NCI-H524 (cell line): Measurements from ENCODE around the gene EXOC4.
A peak's percentile ranks its signal among the peaks of the same experiment; 100 is the strongest.

Experiments
- DNase-seq, 2 experiments: peaks; one replicate each; lab custom pipeline; 2025; lab: John Stamatoyannopoulos, UW

Gene EXOC4

DNA sequence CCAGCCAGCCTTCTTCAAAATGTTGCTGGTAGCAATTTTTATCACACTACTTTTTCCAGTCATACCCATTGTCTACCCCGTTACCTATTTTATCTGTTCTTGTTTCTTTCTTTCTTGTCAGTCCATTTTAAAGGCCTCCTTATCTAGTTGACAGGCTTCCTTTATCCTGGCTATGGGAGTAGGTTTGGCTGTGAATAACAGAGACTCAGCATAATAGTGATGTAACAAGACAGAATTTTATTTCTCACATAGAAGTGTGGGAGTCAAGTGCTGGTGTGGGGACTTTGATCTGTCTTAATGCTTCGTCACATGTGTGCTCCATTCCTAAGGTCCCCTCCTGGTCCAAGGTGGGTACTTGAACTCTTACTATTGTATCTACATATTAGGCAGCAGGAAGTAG, 283.6 kb downstream of the EXOC4 start:
- no peak for DNase-seq

DNA sequence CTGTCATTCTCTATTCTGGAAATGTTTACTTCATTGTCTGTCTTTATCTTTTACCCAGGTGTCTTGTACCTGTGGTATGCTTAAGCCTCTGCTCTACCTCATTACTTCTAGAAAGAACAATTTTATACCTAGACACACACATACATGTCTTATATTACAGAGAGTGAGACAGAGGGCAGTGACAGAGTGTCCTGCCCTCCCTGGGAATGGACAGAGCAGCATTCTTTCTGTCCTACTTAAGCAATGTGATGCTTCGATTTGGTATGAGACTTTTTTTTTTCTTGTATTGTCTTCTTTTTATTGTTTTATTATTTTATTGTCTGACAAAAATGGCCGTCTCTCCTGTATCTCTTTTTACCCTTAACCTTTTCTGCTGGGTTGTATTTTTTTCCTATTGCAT, 286.1 kb downstream of the EXOC4 start:
- no peak for DNase-seq

DNA sequence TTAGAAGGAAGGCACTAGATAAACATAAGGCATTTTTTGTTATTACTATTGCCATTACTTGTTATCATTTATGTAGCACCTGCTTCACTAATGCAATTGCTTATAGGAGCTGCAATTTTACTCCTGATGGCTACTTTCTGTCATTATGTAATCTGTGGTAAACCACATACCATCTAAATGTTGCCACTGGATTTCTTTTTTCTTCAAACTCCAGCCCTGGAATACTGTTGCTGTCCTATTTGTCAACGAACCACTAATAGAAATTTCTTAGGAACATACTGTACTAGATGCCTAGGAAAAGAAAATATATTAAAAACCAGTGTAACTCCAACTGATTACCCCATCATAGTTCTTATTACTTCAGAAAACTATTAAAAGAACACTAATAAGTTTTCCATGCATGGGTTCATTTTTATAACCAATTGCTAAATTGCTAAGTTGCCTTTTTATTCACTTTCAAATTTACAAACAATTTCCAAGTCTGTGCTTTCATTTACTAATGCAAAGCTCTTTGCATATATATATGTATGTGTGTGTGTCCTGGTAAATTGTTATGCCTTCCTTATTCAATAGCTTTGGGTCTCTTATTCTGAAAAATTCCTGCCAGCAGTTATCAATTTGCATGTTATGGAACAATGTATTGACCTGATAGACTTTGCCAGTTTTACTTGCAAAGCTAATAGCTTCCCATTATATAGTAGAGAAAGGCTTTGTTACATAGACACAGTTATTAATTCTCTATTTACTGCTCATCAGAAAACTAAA, 287.4 kb downstream of the EXOC4 start:
- DNase-seq, result no peak

GRCh38 chr7:133542209-133542780, 289.4 kb downstream of the EXOC4 start:
- DNase-seq, result no peak

- DNase-seq, result no peak
Observed at GRCh38 chr7:133543657-133544056, 290.8 kb downstream of the EXOC4 start.

GRCh38 chr7:133545618-133546017, 292.7 kb downstream of the EXOC4 start:
- DNase-seq, result no peak

DNA sequence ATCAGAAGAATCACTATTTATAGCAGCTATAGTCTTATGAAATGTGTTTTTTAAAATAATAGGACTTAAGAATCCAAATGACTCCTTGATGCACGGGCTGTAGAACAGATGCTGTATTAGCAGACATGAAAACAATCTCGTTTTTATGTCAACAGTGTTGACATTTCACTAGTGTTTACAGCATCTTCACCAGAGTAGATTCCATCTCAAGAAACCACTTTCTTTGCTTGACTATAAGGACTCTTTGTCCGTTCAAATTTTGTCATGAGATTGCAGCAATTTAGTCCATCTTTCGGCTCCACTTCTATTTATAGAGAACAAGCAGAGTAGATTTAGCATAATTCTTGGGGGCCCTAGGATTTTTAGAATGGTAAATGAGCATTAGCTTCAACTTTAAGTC, 295.1 kb downstream of the EXOC4 start:
- DNase-seq, result no peak

- no peak for DNase-seq
Observed at GRCh38 chr7:133549633-133550032, 296.8 kb downstream of the EXOC4 start.

- DNase-seq, result no peak
Observed at GRCh38 chr7:133550145-133550544, 297.3 kb downstream of the EXOC4 start.

- DNase-seq, result no peak
Observed at GRCh38 chr7:133550811-133551210, 297.9 kb downstream of the EXOC4 start.

GRCh38 chr7:133551466-133551865, 298.6 kb downstream of the EXOC4 start:
- peak; percentile 38 to 74 for DNase-seq

GRCh38 chr7:133552079-133552478, 299.2 kb downstream of the EXOC4 start:
- no peak for DNase-seq

DNA sequence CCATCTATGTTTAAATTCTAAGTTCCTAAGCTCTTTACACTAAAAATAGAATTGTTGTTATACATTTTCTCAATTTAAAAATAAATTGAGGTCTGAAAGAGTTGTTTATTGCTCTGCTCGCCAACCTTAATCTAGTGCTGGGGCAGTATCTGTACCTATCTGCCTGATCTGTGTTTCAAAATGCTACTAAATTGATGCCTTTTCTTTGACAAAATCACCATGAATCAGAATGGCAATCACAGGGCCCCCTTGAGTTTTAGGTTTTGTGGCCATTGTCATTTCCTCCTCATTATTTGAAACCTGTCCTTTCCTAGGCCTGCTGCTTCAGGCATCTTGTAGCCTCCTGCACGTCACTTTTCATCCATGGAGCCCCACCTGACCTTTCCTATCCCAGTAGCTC, 301.5 kb downstream of the EXOC4 start:
- DNase-seq, result no peak

GRCh38 chr7:133556048-133556447, 303.2 kb downstream of the EXOC4 start:
- no peak for DNase-seq

DNA sequence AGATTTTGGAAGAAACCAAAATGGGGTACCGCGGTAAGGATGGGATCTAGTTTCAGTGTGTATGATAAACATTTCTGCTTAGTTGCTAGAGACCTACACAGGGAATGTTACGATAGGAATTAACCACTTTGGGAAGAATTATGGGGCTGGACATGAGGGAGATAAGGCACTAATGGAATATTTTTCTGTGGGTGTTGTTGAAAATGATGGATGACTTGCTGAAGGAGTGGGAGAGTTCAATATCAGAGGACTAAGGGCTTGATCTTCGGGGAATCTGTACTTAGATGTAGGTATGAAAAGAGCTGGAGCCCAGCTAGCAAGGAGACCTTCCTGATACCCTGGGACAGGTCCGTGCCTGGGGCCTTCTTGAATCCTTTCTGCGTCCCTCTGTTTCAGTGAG, 303.7 kb downstream of the EXOC4 start:
- no peak for DNase-seq

DNA sequence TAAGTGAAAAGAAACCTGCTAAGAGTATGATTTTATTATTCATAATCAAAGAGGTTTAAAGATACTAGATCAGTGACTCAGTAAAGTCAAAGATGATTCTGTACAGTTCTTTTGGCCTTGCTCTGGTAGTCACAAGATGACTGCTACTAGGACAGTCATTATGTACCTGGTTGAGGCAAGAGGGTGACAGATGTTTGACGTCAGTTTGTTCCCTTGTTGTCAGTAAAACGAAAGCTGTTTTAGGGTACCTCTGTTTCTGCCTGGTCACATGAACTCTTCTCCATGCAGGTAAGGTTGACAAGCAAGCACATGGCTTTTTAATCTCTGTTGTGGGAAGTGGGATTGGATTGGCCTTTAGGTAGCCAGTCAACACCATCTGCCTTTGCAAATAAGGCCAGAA, 308.0 kb downstream of the EXOC4 start:
- DNase-seq, result peak in 1 of 2 experiments; percentile 35

DNA sequence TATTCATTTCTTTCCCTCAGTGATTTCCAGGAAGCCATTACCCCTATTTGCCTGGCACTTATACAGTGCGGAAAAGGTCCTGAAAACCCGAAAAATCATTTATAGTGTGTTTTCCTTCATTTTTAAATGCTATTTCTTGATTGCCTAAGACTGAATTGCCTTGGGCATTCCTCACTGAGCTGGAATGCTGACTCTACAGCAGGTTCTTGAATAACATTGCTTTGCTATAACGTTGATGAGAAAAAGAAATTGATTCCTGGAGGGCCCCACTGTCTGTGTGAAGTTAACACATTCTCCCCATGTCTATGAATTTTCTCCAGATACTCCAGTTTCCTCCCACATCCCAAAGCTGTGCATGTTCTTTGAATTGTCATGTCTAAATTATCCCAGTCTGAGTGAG, 308.5 kb downstream of the EXOC4 start:
- no peak for DNase-seq

DNA sequence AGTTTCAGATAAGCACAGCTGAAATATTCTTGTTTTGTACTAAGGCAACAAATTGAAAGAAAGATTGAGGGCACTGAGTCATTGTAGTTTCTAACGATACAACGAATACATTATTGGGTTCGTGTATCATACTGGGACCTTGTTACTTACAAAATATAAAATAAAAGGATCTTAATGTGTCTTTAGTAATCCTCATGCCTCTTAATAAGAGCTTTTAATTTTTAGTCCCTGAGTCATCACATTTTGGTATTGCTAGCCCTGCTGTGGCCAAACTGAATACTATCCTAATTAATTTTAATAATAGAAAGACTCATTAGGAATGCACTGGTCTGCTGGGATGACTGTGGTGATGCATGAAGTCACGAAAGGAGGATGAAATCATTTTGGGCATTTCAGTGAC, 309.7 kb downstream of the EXOC4 start:
- DNase-seq, result no peak

GRCh38 chr7:133563251-133563650, 310.4 kb downstream of the EXOC4 start:
- peak; percentile 27 to 82 for DNase-seq

GRCh38 chr7:133564484-133564883, 311.6 kb downstream of the EXOC4 start:
- DNase-seq, result no peak

GRCh38 chr7:133568544-133568943, 315.7 kb downstream of the EXOC4 start:
- no peak for DNase-seq

DNA sequence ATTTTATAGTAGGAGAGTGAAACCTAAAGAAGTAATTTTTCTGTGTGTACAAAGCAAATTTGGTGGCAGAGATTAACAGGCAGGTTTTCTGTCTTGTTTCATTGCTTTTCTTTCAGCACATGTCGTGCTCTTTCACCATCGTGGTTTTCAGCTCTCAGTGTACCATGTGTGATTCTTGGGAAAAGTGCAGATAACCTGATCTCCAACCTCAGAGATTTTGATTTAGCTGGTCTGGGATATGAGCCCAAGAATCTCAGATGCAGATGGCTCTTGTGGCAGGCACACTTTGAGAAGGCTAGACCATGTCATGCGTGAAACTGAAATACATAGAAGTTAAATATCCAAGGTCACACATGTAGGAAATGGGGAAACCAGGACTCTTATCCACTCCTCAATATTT, 317.4 kb downstream of the EXOC4 start:
- no peak for DNase-seq

GRCh38 chr7:133571076-133571475, 318.2 kb downstream of the EXOC4 start:
- peak in 1 of 2 experiments; percentile 6 for DNase-seq

- no peak for DNase-seq
Observed at GRCh38 chr7:133572087-133572486, 319.2 kb downstream of the EXOC4 start.
